Mucosa of descending colon (tissue), 3 donors: ENCODE data around the gene SUPT20HL2. TPM values are rescaled to one million over a fixed set of nuclear protein-coding genes. Genes with fewer than 3 reads are reported as not detected.

Source experiments
- ATAC-seq: fragments of 200-7000 bp; cut with Tn5 transposase; one replicate; pipeline ENCODE4 v1.9.1; 2020; ENCODE audit warnings: mild to moderate bottlenecking, moderate library complexity
- DNase-seq, 3 donors: peaks; one replicate each; pipeline ENCODE4 v3.0.0-alpha.2; 2020
- H3K36me3 ChIP-seq: fragments of 200-600 bp; one replicate; pipeline ENCODE4 v1.8.0; 2021; ENCODE audit warnings: low read depth, mild to moderate bottlenecking
- H3K4me1 ChIP-seq: fragments of 200-600 bp; one replicate; pipeline ENCODE4 v1.8.0; 2021; ENCODE audit warnings: low read depth, mild to moderate bottlenecking
- H3K4me3 ChIP-seq: fragments of 200-600 bp; one replicate; pipeline ENCODE4 v1.8.0; 2021; ENCODE audit warnings: mild to moderate bottlenecking
- H3K9me3 ChIP-seq: fragments of 200-600 bp; one replicate; pipeline ENCODE4 v1.8.0; 2021; ENCODE audit warnings: mild to moderate bottlenecking
- intact Hi-C, 2 donors: fragments of 100-400 bp; cut with DNase I in 1 of 2; cut with micrococcal nuclease in 1 of 2; formaldehyde crosslinking; loops; one replicate each; pipeline versions ENCODE4 v1.11.0 to v1.11.1; 2022; cut with DNase I, micrococcal nuclease
- total RNA-seq, 3 donors: library from RNA; stranded (reverse); fragmentation: NEBNext Ultra II Directional in 2 of 3; extraction: Animal tissue kit (Norgen Biotek cat#: 25700) in 2 of 3; gene quantifications; one replicate each; pipeline versions ENCODE4 v1.2.1 to v1.2.4, GENCODE V29; 2021 to 2023
- TF ChIP-seq, protein P1 (sequence below): fragments of 200-600 bp; IDR thresholded peaks from one replicate; pipeline ENCODE4 v1.8.0; 2022; ENCODE audit warnings: antibody characterized with exemption, mild to moderate bottlenecking
- donor health status: DM: no; HTN: no; CAD: no; lungs with moderate emphysema.
- donor health status: DM: no; HTN: no; CAD: no.
- donor health status: DM: no; HTN: yes; CAD: no.

SUPT20HL2 gene
- total RNA-seq, 3 donors from 2014 or later = 0.12 TPM; not detected in 2

DNA sequence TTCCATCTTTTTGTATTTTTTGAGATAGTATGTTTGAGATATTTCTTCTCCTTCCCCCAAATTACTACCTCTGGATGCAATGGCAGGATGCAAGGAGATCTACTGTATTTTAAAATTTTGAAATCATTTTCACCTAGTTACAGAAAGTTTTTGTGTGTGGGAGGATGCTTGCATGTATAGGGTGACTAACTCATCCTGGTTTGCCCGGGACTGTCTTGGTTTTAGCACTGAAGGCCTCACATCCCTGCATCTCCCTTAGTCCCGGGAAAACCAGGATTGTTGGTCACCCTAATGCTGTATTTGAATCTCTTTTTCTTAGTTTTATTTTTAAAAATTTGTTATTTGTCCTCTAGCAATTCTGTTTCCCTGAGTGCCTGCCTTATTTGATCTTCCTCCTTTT, 12.1 kb downstream of the SUPT20HL2 start:
- intact Hi-C loops = no loop called here
- no peak for DNase-seq
- H3K4me3 ChIP-seq = no peak overlapping the region
- no peaks in the 10 kb centered on the region for H3K36me3 ChIP-seq
- H3K9me3 ChIP-seq = no peaks in the 10 kb centered on the region
- H3K4me1 ChIP-seq = no peaks in the 10 kb centered on the region
- no peak for ATAC-seq
- TF ChIP-seq, protein P1, sequence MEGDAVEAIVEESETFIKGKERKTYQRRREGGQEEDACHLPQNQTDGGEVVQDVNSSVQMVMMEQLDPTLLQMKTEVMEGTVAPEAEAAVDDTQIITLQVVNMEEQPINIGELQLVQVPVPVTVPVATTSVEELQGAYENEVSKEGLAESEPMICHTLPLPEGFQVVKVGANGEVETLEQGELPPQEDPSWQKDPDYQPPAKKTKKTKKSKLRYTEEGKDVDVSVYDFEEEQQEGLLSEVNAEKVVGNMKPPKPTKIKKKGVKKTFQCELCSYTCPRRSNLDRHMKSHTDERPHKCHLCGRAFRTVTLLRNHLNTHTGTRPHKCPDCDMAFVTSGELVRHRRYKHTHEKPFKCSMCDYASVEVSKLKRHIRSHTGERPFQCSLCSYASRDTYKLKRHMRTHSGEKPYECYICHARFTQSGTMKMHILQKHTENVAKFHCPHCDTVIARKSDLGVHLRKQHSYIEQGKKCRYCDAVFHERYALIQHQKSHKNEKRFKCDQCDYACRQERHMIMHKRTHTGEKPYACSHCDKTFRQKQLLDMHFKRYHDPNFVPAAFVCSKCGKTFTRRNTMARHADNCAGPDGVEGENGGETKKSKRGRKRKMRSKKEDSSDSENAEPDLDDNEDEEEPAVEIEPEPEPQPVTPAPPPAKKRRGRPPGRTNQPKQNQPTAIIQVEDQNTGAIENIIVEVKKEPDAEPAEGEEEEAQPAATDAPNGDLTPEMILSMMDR = no peak

DNA sequence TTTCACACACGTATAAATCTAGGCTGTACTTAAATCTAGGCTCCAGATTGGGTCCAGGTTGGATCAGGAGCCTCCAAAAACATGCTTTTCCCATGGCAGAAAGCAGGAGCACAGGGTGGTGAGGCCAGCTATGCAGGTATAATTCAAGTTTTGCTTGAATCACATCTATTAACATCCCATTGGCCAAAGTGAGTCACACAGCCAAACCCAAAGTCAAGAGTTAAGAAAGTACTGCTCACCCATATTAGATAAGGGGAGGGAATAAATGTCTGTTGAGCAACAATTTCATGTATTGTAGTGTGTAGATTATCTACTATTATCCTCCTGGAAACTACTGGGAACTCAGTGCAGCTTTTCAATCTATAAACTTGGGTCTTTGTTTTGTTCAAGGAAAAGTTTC, 12.8 kb downstream of the SUPT20HL2 start:
- no peaks in the 10 kb centered on the region for H3K9me3 ChIP-seq
- no peaks in the 10 kb centered on the region for H3K4me1 ChIP-seq
- no peak overlapping the region for H3K4me3 ChIP-seq
- no peaks in the 10 kb centered on the region for H3K36me3 ChIP-seq
- TF ChIP-seq, protein P1 = no peak
- ATAC-seq = no peak
- DNase-seq = no peak
- intact Hi-C loops = no loop called here

DNA sequence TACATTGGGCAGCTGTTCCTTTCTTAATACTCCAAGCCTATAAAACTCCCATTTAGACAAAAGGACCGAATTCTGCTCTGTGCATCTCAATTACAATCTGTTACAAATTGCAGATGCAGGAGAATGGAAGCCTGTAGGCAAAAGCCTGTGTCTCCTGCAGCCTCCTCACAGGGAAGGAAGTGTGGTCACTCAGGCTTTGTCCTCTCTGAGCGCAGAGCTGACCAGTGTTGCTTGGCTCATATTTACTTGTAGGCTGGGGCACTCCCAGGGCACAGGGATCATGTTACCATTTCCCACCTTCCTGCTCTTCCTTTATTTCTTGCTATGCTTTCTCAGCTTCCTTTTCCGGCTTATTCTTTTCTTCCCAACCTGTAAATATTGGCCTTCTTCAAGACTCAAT, 15.7 kb downstream of the SUPT20HL2 start:
- H3K4me3 ChIP-seq = no peak overlapping the region
- H3K36me3 ChIP-seq = no peaks in the 10 kb centered on the region
- no peaks in the 10 kb centered on the region for H3K9me3 ChIP-seq
- TF ChIP-seq, protein P1 = no peak
- ATAC-seq = no peak
- DNase-seq = no peak
- no peaks in the 10 kb centered on the region for H3K4me1 ChIP-seq
- intact Hi-C loops = no loop called here

DNA sequence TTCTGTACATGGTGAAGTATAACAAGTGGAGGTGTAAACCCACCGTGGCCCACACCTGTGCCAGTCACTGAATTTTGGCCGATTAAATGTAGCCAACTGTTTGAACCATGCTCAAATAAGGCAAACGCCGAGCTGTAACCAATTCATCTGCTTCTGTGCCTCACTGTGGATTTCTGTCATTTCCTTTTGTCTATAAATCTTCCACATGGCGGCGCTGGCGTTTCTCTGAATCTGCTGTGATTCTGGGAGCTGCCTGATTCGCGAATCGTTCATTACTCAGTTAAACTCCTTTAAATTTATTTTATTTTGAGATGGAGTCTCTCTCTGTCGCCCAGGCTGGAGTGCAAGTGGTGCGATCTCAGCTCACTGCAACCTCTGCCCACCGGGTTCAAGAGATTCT, 19.2 kb downstream of the SUPT20HL2 start:
- Histone ChIP-seq H3K4me1 (no peaks in the 10 kb centered on the region), H3K4me3 (no peak overlapping the region), H3K36me3 (no peaks in the 10 kb centered on the region), H3K9me3 (no peaks in the 10 kb centered on the region)
- no peak for ATAC-seq
- intact Hi-C loops = no loop called here
- TF ChIP-seq, protein P1 = no peak
- peak in 1 of 3 donors; percentile 16 for DNase-seq

DNA sequence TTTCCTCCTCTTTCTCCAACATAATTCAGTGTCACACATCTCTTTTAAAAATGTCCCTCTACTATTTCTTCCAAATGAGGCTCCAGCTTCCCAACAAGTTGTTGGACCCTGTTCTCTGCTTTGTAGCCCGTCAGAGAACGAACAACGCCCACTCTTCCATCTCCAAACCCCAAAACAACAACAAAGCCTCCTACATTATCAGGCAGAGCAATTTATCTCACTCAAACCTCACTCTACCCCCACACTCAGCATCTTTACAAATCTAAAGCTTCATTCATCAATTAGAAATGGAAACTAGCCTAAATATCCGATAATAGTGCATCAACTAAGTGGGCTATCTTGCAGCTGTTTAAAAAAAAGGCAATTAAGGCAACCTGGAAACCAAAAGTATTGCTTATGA, 20.5 kb downstream of the SUPT20HL2 start:
- intact Hi-C loops = no loop called here
- ATAC-seq (no peak), DNase-seq (no peak)
- no peak overlapping the region for H3K4me3 ChIP-seq
- no peaks in the 10 kb centered on the region for H3K9me3 ChIP-seq
- H3K4me1 ChIP-seq = no peaks in the 10 kb centered on the region
- H3K36me3 ChIP-seq = no peaks in the 10 kb centered on the region
- TF ChIP-seq, protein P1 = no peak

DNA sequence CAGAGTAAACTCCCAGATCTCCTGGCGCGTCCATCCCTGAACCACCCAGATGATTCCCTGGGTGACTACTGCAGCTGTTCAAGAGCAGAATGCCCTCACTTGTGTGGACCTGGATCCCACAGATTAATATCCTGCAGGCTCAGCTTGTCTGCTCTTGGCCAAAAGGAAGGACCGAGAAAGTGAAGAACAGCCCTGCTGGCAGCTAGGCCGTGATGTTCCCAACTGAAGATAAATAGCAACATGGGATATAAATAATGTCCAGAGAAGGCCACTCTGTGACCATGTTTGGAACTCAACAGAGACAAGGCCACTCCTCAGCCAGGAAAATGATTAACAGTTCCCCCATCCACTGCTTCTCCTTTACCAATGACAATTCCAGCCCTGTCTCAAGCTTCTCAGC, 21.5 kb downstream of the SUPT20HL2 start:
- no peak for DNase-seq

More for the DNA sequence above, 21.5 kb downstream of the SUPT20HL2 start:
- Histone ChIP-seq H3K36me3 (no peaks in the 10 kb centered on the region), H3K4me3 (no peak overlapping the region), H3K4me1 (no peaks in the 10 kb centered on the region), H3K9me3 (no peaks in the 10 kb centered on the region)
- intact Hi-C loops = no loop called here
- TF ChIP-seq, protein P1 = no peak
- no peak for ATAC-seq
